Nephron (organoid): ENCODE data around the gene LNX1.

Source experiments
- H3K27ac Mint-ChIP-seq, 3 experiments: 2 replicates each; pipeline ENCODE4 v1.8.0; 2020; ENCODE audit warnings: mixed read lengths in 3 of 3, mild to moderate bottlenecking in 2 of 3, moderate library complexity in 1 of 3
- H3K27me3 Mint-ChIP-seq: 2 replicates; pipeline ENCODE4 v1.8.0; 2021; ENCODE audit warnings: low read depth, mild to moderate bottlenecking, moderate library complexity, mixed read lengths
- H3K36me3 Mint-ChIP-seq: 2 replicates; pipeline ENCODE4 v1.8.0; 2020; ENCODE audit warnings: low read depth, mixed read lengths
- H3K4me1 Mint-ChIP-seq: 2 replicates; pipeline ENCODE4 v1.8.0; 2020; ENCODE audit warnings: mixed read lengths
- H3K4me3 Mint-ChIP-seq, 3 experiments: 2 replicates each; pipeline ENCODE4 v1.8.0; 2020; ENCODE audit warnings: mild to moderate bottlenecking in 3 of 3, mixed read lengths in 3 of 3, moderate library complexity in 2 of 3
- H3K9me3 Mint-ChIP-seq: 2 replicates; pipeline ENCODE4 v1.8.0; 2020; ENCODE audit warnings: mixed read lengths
- TF ChIP-seq, protein P1 (sequence below), 3 experiments: fragments of 200-600 bp; sonication (generic); IDR thresholded peaks; one replicate each; pipeline ENCODE4 v1.5.0; 2021; ENCODE audit warnings: antibody characterized with exemption in 3 of 3; ENCODE audit not compliant: unreplicated experiment in 3 of 3

LNX1 gene

DNA sequence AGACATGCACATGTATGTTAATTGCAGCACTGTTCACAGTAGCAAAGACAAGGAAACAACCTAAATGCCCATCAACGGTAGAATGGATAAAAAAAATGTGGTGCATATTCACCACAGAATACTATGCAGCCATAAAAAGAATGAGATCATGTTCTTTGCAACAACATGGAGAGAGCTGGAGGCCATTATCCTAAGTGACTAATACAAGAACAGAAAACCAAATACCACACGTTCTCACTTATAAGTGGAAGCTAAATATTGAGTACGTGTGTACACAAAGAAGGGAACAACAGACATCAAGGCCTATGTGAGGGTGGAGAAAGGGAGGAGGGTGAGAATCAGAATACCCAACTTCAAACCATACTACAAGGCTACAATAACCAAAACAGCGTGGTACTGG, 17.4 kb upstream of the LNX1 start:
- no peaks in the 10 kb centered on the region for H3K27me3 Mint-ChIP-seq
- H3K27ac Mint-ChIP-seq, result no peak overlapping the region
- TF ChIP-seq, protein P1, sequence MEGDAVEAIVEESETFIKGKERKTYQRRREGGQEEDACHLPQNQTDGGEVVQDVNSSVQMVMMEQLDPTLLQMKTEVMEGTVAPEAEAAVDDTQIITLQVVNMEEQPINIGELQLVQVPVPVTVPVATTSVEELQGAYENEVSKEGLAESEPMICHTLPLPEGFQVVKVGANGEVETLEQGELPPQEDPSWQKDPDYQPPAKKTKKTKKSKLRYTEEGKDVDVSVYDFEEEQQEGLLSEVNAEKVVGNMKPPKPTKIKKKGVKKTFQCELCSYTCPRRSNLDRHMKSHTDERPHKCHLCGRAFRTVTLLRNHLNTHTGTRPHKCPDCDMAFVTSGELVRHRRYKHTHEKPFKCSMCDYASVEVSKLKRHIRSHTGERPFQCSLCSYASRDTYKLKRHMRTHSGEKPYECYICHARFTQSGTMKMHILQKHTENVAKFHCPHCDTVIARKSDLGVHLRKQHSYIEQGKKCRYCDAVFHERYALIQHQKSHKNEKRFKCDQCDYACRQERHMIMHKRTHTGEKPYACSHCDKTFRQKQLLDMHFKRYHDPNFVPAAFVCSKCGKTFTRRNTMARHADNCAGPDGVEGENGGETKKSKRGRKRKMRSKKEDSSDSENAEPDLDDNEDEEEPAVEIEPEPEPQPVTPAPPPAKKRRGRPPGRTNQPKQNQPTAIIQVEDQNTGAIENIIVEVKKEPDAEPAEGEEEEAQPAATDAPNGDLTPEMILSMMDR (IDR thresholded peaks at IDR 0.05; ENCODE audit: unreplicated experiment in 3 of 3), result no peak
- no peaks in the 10 kb centered on the region for H3K4me1 Mint-ChIP-seq
- no peak overlapping the region for H3K4me3 Mint-ChIP-seq
- H3K36me3 Mint-ChIP-seq, result no peaks in the 10 kb centered on the region
- peaks cover 20% of the 10 kb centered on the region for H3K9me3 Mint-ChIP-seq

DNA sequence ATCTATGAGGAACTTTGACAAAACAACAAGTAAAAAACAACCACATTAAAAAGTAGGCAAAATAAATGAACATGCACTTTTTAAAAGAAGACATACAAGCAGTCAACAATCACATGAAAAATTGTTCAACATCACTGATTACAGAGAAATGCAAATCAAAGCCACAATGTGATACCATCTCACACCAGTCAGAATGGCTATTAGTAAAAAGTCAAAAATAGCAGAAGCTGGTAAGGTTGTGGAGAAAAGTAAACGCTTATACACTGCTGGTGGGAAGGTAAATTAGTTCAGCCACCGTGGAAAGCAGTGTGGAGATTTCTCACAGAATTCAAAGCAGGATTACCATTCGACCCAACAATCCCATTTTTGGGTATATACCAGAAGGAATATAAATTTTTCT, 17.0 kb upstream of the LNX1 start:
- no peaks in the 10 kb centered on the region for H3K36me3 Mint-ChIP-seq

DNA sequence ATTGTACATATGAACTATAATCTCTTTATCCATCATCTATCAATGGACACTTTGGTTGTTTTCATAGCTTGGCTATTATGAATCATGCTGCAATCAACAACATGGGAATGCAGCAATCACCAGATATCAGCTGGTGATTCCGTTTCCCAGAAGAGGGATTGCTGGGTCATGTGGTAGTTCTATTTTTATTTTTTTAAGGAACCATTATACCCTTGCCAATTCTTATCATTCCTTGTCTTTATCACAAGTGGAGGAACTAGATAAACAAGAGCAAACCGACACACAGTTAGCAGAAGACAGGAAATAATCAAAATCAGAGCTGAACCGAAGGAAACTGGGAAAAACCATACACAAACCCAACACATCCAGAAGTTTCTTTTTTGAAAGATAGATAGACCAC, 14.5 kb upstream of the LNX1 start:
- H3K27ac Mint-ChIP-seq, result no peak overlapping the region
- no peak overlapping the region for H3K4me3 Mint-ChIP-seq
- no peaks in the 10 kb centered on the region for H3K36me3 Mint-ChIP-seq
- TF ChIP-seq, protein P1 (IDR thresholded peaks at IDR 0.05; ENCODE audit: unreplicated experiment in 3 of 3), result no peak
- no peaks in the 10 kb centered on the region for H3K27me3 Mint-ChIP-seq
- H3K9me3 Mint-ChIP-seq, result peaks cover 20% of the 10 kb centered on the region
- peaks cover 14% of the 10 kb centered on the region for H3K4me1 Mint-ChIP-seq

More for the DNA sequence above, 17.0 kb upstream of the LNX1 start:
- TF ChIP-seq, protein P1 (IDR thresholded peaks at IDR 0.05; ENCODE audit: unreplicated experiment in 3 of 3), result no peak
- no peak overlapping the region for H3K4me3 Mint-ChIP-seq
- H3K27ac Mint-ChIP-seq, result no peak overlapping the region
- peaks cover 20% of the 10 kb centered on the region for H3K9me3 Mint-ChIP-seq
- H3K27me3 Mint-ChIP-seq, result no peaks in the 10 kb centered on the region
- no peaks in the 10 kb centered on the region for H3K4me1 Mint-ChIP-seq

DNA sequence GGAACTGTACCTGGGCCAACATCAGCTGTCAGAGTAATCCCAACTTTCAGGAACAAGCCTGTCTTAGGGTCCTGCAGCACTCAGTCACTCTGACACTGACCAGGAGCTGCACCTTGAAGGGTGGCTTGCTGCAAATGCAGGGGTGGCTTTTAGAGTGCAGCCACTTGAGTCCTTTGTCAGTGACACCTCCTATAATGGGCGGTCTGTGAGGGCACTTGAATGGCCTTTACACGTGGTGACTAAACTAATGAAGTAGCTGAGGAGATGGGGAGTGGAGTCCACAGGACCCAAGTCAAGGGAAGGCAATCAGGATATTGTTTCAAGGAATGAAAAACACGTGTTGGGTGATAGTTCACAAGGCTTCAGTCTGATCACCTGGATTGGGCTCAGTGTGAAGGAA, 11.1 kb upstream of the LNX1 start:
- H3K4me1 Mint-ChIP-seq, result peaks cover 34% of the 10 kb centered on the region

DNA sequence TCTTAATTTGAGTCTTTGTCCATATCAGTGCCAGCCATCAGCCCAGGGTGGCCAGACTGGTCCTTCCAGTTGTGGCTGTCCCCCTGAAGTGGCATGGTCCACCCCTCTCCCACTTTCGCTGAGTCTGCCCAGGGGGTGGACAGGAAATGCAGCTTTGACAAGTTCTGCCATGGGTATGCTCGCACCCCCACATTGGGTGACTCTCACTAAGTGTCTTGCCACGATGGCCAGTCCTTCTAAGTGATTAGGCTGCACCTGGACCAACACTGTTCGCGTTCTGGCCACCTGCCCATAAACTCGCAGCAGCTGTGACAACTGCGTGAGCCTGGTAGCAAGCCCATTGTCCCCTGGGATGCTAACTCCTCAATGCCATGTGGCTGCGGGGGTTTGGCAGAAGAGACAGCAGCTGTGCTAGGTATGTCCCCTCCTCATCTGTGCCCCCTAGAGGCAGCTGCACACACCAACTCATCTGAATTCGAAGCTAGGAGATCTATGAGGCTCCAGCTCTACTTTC, 10.0 kb upstream of the LNX1 start:
- Mint-ChIP-seq H3K4me3 (peak overlapping the region in 1 of 3 experiments; percentile 21), H3K27me3 (no peaks in the 10 kb centered on the region), H3K4me1 (peaks cover 34% of the 10 kb centered on the region), H3K9me3 (peaks cover 2% of the 10 kb centered on the region), H3K36me3 (no peaks in the 10 kb centered on the region), H3K27ac (peak overlapping the region in 2 of 3 experiments; percentile 73 to 85)
- TF ChIP-seq, protein P1 (IDR thresholded peaks at IDR 0.05; ENCODE audit: unreplicated experiment in 3 of 3), result peak in 1 of 3 experiments; percentile 14

More for the DNA sequence above, 11.1 kb upstream of the LNX1 start:
- no peak overlapping the region for H3K27ac Mint-ChIP-seq
- no peak overlapping the region for H3K4me3 Mint-ChIP-seq
- no peaks in the 10 kb centered on the region for H3K27me3 Mint-ChIP-seq
- no peaks in the 10 kb centered on the region for H3K36me3 Mint-ChIP-seq
- peaks cover 8% of the 10 kb centered on the region for H3K9me3 Mint-ChIP-seq
- TF ChIP-seq, protein P1 (IDR thresholded peaks at IDR 0.05; ENCODE audit: unreplicated experiment in 3 of 3), result no peak

DNA sequence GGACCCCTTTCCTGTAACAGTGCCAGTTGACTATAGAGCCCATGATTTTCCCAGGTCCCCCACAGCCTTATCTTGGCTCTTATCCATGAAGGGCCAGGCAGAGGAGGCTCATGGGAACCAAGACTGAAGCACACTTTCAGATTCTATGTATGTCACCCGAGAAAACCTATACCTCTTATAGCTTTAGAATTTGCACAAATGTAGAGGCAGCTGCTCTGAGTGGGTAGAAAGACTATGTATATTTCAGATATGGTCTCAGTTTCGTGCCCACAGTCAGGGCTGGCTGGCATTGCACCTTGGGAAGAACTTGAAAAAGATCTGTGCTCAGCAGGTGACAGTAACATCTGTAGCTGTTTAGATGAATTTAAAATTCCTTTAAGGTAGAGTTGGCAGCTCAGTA, 8.3 kb upstream of the LNX1 start:
- Mint-ChIP-seq H3K27me3 (no peaks in the 10 kb centered on the region), H3K27ac (peak overlapping the region; percentile 51 to 85 (median 75)), H3K36me3 (no peaks in the 10 kb centered on the region), H3K9me3 (no peaks in the 10 kb centered on the region), H3K4me1 (peaks cover 34% of the 10 kb centered on the region), H3K4me3 (no peak overlapping the region)
- TF ChIP-seq, protein P1 (IDR thresholded peaks at IDR 0.05; ENCODE audit: unreplicated experiment in 3 of 3), result no peak
